Astrocyte of the spinal cord (primary cell): ENCODE measurements around the gene LMOD1.

Experiments used
- DNase-seq: peaks from one replicate; pipeline ENCODE4 v3.0.0; 2011; ENCODE audit warnings: low read depth, low spot score
- H3K4me3 ChIP-seq: 2 replicates; pipeline ENCODE4 v1.5.1; 2011; ENCODE audit warnings: low read depth, mild to moderate bottlenecking, low read length, moderate library complexity
- in situ Hi-C: cut with HindIII; loops from 2 replicates; pipeline ENCODE4 v1.10.0; 2017; ENCODE audit warnings: low sequenced_read_pairs
- TF ChIP-seq, protein P1 (sequence below): IDR thresholded peaks from 2 replicates; pipeline ENCODE4 v1.5.1; 2012; ENCODE audit warnings: low read depth, mild to moderate bottlenecking, low read length, inconsistent platforms

LMOD1 gene

DNA sequence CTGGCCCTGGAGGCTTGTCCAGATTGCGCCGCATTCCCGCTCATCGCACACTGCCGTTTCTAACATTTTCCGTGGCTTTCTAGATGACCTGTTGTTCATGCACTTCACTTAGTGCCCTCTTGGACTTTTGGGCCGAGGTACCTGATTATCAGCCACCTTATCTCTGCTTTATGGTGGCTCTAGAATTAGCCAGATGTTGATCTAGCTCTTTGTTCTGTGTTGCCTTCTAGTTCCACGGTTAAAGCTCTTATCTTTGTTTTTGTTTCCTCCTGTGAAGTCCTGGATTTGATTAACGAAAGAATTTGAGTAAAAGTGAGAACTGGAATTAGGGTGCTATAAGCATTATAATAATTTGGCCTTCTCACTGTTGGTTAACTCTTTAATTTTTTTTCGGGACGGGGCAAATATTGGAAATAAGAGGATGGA is 37.0 kb upstream of the LMOD1 start:
- no peak for DNase-seq
- in situ Hi-C loops, result no loop called here
- H3K4me3 ChIP-seq, result peak overlapping the region; percentile 53
- TF ChIP-seq, protein P1, sequence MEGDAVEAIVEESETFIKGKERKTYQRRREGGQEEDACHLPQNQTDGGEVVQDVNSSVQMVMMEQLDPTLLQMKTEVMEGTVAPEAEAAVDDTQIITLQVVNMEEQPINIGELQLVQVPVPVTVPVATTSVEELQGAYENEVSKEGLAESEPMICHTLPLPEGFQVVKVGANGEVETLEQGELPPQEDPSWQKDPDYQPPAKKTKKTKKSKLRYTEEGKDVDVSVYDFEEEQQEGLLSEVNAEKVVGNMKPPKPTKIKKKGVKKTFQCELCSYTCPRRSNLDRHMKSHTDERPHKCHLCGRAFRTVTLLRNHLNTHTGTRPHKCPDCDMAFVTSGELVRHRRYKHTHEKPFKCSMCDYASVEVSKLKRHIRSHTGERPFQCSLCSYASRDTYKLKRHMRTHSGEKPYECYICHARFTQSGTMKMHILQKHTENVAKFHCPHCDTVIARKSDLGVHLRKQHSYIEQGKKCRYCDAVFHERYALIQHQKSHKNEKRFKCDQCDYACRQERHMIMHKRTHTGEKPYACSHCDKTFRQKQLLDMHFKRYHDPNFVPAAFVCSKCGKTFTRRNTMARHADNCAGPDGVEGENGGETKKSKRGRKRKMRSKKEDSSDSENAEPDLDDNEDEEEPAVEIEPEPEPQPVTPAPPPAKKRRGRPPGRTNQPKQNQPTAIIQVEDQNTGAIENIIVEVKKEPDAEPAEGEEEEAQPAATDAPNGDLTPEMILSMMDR, result no peak

DNA sequence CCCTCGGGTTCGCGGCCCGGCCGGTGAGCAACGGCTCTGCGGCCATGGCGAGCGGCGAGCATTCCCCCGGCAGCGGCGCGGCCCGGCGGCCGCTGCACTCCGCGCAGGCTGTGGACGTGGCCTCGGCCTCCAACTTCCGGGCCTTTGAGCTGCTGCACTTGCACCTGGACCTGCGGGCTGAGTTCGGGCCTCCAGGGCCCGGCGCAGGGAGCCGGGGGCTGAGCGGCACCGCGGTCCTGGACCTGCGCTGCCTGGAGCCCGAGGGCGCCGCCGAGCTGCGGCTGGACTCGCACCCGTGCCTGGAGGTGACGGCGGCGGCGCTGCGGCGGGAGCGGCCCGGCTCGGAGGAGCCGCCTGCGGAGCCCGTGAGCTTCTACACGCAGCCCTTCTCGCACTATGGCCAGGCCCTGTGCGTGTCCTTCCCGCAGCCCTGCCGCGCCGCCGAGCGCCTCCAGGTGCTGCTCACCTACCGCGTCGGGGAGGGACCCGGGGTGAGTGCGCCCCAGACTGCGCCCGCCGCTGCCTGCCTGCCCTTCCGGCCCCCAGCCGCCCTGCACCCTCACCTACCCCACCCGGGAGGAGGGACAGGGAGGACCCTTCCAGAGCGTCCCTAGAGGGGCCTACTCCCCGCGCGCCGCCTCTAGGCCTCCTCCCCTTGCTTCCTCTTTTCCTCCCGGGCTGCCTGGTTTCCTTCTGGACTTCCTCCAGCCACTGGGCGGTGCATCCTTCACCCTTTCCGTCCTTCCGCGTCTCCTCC is 36.5 kb upstream of the LMOD1 start, which contains the start of gene RNPEP:
Gene RNPEP, plus strand, starts transcription at position 26 of the 757 bp plus-strand sequence. Its CDS starts 19 bp downstream, at position 45.
- in situ Hi-C loops, result no loop called here
- TF ChIP-seq, protein P1, result no peak
- peak within 1 kb of the TSS; percentile 53 for H3K4me3 ChIP-seq

DNA sequence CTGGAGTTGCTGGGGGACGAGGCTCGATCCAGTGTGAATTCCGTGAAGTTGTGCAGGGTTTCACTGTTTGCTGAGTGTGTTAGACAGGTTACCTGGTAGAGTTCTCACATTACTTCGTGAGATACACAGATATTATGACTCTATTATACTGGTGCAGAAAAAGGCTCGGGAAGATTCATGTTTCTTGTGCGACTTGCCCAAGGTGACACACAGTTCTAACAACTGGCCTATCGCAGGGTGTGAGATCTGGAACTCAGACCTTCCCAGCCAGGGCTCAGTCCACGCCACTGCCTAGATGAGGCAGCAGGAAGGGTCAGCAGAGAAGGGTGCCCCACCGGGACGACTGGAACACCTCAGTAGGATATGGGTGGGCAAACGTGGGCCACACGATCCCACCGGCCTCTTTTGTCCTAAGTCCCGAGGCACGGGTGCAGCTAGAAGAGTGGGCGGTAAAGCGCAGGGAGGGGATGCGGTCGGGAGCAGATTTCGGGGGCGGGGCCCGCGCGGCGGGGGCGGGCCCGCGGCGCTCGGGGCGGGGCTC is 35.8 kb upstream of the LMOD1 start:
- in situ Hi-C loops, result no loop called here
- peak overlapping the region; percentile 53 for H3K4me3 ChIP-seq
- TF ChIP-seq, protein P1, result no peak
- DNase-seq, result peak; percentile 7

More for the DNA sequence above, 36.5 kb upstream of the LMOD1 start, which contains the start of gene RNPEP:
- peak; percentile 67 for DNase-seq

DNA sequence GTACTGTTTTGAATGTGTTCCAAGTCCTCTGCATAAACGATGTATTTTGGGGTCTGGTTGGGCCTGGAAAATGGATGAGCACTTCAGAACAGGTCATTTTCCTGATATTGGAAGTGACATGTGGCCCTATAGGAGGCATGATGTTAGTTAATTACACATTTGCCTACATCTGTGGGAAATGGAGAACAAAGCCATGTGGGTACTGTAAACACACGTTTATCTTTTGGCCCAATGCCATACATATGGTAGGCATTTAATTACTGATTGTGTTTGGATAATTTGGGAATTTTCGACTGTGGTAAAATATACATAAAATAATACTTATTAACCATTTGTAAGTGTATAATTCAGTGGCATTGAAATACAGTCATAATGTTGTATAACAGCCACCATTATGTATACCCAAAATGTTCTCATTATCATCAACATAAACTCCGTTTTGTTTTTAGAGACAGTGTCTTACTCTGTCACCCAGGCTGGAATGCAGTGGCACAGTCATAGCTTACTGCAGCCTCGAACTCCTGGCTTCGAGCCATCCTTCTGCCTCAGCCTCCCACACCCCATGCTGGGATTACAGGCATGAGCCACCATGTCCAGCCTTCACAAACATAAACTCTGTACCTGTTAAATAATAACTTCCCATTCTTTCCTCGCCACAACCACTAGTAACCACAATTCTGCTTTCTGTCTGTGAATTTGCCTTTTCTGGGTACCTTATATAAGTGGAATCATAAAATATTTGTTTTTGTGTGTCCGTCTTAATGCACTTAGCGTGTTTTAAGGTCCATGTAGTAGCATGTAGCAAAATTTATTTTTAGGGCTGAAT is 24.2 kb upstream of the LMOD1 start:
- in situ Hi-C loops, result no loop called here
- DNase-seq, result peak; percentile 25

DNA sequence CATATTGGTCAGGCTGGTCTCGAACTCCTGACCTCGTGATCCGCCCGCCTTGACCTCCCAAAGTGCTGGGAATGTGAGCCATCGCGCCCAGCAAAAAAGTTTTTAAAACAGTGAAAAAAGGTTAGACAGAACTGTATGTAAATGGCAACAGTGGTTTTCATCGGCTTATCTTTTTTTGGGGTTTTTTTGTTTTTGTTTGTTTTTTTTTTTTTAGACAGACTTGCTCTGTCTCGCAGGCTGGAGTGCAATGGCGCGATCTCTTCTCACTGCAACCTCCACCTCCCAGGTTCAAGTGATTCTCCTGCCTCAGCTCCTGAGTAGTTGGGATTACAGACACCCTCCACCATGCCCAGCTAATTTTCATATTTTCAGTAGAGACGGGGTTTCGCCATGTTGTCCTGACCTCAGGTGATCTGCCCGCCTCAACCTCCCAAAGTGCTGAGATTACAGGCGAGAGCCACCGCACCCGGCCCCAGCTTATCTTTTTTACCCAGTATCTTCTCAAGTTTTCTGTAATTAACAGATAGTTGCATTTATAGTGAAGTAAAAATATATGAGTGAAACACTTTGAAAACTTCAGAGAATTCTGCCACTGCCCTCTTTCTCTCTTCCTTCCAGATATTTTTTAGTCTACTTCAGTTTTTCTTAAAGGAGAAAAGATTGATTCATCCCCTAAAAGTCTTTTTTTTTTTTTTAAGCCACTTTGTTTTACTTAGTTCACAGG is 22.0 kb upstream of the LMOD1 start:
- TF ChIP-seq, protein P1, result no peak
- no peak overlapping the region for H3K4me3 ChIP-seq
- in situ Hi-C loops, result no loop called here
- no peak for DNase-seq

More for the DNA sequence above, 24.2 kb upstream of the LMOD1 start:
- TF ChIP-seq, protein P1, result no peak
- no peak overlapping the region for H3K4me3 ChIP-seq

DNA sequence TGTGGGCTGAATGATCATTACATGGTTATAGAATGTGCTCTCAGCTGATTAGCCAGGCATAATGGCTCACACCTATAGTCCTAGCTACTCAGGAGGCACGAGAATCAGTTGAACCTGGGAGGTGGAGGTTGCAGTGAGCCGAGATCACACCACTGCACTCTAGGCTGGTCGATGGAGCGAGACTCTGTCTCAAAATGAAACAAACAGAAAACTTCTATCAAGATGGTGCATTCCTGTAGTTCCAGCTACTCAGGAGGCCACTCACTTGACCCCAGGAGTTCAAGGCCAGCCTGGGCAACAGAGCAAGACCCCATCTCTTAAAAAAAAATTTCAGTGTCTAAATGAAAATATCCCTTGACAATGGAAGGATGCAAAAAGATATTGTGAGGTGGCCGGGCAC is 19.8 kb upstream of the LMOD1 start:
- TF ChIP-seq, protein P1, result no peak

More for the DNA sequence above, 19.8 kb upstream of the LMOD1 start:
- in situ Hi-C loops, result no loop called here
- H3K4me3 ChIP-seq, result no peak overlapping the region
- DNase-seq, result no peak
